Measurements from ENCODE around the gene CNNM4.

Gene CNNM4

GRCh38 chr2:96758987-96759386, 1.7 kb upstream of the CNNM4 start:
- in situ Hi-C loops (cut with MboI; ENCODE audit: low sequenced_read_pairs): no loop called here

GRCh38 chr2:96759548-96759947, 1.2 kb upstream of the CNNM4 start:
- in situ Hi-C loops (cut with MboI; ENCODE audit: low sequenced_read_pairs): no loop called here

GRCh38 chr2:96760986-96761832, 507 bp downstream of the CNNM4 start:
- in situ Hi-C loops (cut with MboI; ENCODE audit: low sequenced_read_pairs): no loop called here

- in situ Hi-C loops (cut with MboI; ENCODE audit: low sequenced_read_pairs): no loop called here
These were observed 2.0 kb downstream of the CNNM4 start for GRCh38 chr2:96762529-96763311.

DNA sequence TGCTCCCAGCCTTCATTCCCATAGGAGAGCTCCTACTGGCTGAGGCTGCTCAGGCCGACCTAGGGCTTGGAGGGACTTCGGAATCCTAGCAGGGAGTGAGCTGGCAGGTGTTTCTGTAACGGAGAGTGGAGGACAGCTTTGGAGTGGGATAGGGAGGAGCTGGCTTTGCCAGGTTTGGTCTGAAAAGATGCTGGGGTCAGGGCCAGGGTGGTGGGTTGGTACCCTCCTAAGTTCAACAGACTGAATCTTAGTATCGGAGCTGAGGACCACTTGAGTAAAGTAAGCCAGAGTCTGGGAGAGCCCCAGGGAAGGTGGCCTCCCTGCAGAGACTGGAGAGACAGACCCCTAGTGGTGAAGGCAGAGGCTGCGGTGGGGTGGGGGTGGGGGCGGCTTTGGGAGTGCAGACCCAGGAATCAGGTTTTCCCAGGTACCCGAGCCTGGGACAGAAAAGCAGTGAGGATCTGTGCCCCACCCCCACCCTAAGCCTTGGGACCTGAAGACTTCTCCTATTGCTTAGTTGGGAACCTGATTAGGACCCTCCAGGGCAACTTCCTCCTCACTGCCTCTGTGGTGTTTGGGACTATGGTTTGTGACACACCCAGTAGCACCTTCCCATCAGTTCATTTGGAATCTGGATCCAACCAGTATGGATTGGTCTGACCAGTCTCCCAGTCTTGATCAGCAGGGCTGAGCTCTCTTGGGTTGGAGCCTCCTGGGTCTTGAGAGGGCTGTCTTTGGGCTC, 3.0 kb downstream of the CNNM4 start:
- in situ Hi-C loops (cut with MboI; ENCODE audit: low sequenced_read_pairs): no loop called here

- in situ Hi-C loops (cut with MboI; ENCODE audit: low sequenced_read_pairs): no loop called here
These were observed 3.5 kb downstream of the CNNM4 start for GRCh38 chr2:96764253-96764637.

DNA sequence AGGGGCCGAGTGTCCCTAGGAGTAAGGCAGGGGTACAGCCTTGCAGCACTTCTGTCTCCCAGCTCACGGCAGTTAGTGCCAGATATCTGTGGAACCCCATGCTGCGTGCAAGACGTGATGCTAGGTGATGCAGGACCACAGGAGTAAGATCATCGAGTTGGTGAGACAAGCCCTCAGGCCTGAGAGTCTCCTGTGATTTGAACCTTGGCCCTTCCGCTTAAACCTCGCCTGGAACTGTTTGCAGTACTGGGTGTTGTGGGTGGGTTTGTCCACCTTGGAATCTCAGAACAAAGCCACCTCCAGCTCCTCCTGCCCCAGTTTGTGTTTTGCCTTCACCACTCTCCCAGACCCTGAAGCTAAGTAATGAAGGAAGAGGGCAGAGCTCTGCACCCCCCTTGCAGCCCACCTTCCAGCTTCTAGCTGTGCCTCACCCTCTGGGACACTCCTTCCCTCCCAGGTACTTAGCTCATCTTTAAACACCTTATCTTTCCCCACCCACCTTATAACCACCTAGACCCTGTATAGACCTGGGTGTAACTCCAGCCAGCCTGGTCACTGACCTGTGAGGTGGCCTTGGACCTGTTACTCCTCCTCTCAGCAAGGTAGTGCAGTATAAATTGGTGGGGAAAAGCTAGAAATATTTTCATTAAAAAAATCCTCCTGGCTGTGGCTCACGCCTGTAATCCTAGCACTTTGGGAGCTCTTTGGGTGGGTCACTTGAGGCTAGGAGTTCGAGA, 6.6 kb downstream of the CNNM4 start:
- in situ Hi-C loops (cut with MboI; ENCODE audit: low sequenced_read_pairs): no loop called here

DNA sequence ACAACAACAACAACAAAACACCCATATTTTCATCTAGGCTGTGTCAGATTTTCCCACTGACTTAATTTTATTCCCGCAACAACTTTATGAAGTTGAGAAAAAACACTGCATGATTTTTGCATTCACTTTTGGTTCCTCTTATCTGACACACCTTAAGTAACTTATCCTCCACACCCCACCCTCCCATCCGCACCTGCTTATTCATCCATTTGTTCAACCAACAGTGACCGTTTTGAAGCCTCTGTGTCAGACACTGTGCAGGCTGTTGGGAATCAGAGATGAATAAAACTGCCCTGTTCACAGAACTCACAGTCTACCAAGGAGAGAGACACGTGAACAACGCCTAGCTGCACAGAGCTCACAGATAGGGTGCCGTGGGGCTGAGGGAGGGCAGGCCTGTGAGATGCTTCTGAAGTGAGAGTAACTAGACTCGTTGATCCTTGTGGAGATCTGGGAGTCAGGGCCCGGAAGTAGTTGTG, 7.4 kb downstream of the CNNM4 start:
- in situ Hi-C loops (cut with MboI; ENCODE audit: low sequenced_read_pairs): no loop called here

GRCh38 chr2:96769814-96770213, 9.1 kb downstream of the CNNM4 start:
- in situ Hi-C loops (cut with MboI; ENCODE audit: low sequenced_read_pairs): no loop called here

- in situ Hi-C loops (cut with MboI; ENCODE audit: low sequenced_read_pairs): no loop called here
These were observed 9.9 kb downstream of the CNNM4 start for GRCh38 chr2:96770442-96771202.

DNA sequence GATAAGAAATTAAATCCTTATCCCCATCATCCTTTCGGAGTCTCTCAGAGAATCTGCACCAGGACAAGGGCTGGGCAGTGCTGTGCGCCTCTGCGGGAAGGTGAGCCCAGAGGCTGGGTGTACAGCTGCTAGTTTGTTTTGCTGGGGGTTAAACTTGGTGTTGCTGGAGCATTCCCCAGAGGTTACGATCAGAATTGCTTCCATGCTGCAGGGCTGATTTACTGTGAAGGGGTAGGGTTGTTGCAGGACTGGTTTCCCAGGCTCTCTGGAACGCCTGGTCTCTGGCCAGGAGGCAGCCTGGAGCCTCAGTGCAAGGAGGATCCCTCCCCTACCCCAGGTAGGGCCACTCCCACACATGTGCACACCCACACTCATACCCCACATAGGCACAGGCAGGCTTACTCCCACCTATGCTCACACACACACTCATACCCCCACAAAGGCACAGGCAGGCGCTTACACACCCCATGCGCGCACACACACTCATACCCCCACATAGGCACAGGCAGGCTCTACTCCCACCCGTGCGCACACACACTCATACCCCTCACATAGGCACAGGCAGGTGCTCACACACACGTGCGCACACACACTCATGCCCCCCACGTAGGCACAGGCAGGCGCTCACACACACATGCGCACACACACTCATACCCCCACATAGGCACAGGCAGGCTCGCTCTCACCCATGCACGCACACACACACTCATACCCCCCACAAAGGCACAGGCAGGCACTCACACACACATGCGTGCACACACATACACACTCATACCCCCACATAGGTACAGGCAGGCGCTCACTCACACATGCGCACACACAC, 11.3 kb downstream of the CNNM4 start:
- in situ Hi-C loops (cut with MboI; ENCODE audit: low sequenced_read_pairs): no loop called here

DNA sequence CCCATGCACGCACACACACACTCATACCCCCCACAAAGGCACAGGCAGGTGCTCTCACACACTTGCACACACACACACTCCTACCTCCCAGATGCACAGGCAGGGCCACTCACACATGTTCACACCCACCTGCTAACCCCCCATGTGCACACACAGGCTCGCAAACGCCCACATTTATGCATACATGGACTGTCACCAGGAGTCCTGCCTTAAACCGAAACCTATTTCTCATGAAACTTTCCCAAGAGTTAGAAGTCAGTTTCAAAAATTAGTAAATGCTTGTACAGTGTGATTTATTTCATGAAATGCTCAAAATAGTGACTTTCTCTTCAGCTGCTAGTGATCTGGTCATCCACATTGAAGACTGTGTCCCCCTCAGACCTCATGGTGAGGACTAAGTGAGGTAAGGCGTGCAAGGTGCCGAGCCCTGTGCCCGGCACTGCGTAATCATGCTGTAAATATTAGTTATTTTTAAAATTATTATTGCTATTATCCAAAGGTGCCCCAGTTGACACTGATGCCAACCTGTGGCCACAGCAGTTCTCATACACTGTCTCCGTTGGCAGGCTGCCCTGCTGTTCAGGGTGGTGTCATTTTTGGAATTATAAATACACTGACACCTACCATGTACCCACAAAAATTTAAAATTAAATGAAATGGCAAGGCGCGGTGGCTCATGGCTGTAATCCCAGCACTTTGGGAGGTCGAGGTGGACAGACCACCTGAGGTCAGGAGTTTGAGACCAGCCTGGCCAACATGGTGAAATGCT, 12.4 kb downstream of the CNNM4 start:
- in situ Hi-C loops (cut with MboI; ENCODE audit: low sequenced_read_pairs): no loop called here

DNA sequence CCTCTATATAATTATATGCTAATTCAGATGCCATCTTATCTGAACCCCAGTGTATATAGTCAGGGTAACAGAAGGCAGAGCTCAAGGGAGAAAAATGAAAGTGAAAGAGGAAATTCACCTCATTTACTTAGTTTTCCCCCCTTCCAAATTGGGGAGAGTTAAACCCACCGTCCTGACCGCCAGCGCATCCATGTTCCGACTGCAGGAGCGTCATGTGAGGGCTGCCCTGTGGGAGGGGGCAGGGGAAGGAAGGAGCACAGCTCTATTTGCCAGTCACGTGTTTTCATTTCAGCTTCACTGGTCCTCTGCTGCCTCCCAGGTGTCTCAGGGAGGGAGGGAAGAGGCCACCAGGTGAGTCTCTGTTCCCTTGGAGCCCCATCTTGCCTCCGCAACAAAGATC, 13.2 kb downstream of the CNNM4 start:
- in situ Hi-C loops (cut with MboI; ENCODE audit: low sequenced_read_pairs): no loop called here

GRCh38 chr2:96775160-96775559, 14.5 kb downstream of the CNNM4 start:
- in situ Hi-C loops (cut with MboI; ENCODE audit: low sequenced_read_pairs): no loop called here

DNA sequence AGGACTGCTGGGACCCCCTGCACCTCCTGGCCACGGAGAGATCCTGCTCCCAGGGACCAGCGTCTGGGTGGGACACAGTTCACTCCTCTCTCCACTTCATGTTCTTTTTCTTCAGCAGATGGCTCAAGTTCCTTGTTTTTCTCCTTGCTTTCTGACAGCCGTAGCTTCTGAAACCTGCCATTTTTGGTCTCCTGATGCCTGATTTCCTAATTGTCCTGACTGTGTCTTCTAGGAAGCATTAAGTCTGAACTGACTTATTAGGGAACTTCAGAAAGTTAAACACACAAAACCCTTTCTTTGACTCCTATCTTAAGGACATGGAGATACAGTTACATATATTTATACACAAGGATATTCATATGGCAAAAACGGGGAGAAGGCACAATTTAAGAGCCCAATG, 22.7 kb downstream of the CNNM4 start:
- in situ Hi-C loops (cut with MboI; ENCODE audit: low sequenced_read_pairs): no loop called here

- in situ Hi-C loops (cut with MboI; ENCODE audit: low sequenced_read_pairs): no loop called here
These were observed 26.7 kb downstream of the CNNM4 start for GRCh38 chr2:96787411-96787810.

- in situ Hi-C loops (cut with MboI; ENCODE audit: low sequenced_read_pairs): no loop called here
These were observed 27.9 kb downstream of the CNNM4 start for GRCh38 chr2:96788442-96789244.

DNA sequence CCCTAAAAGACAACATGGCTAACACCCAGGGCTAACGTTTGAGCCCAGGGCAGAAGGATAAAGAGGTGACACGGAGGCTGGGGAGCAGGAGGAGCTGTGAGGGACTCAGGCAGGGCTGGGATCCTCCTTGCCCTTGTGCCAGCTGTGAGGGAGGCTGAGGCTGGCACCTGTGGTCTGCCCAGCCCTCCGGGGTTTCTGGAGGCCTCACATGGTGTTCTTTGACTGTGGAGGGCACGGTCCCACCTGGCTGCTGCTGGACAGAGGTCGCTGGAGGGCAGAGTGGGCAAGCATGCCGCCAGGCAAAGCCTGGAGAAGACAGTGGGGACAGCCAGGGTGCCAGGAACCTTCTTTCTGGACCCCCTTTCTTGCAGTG, 28.5 kb downstream of the CNNM4 start:
- in situ Hi-C loops (cut with MboI; ENCODE audit: low sequenced_read_pairs): no loop called here
